ENCODE measurements around the gene PRKACA.

The PRKACA gene

GRCh38 chr19:14103310-14103709 is 14.3 kb downstream of the PRKACA start:
- TF ChIP-seq CTCF (conservative IDR thresholded peaks at IDR 0.05; ENCODE audit: low read length): no peak
- no peak for DNase-seq (ENCODE audit: low read depth)
- no peak overlapping the region for H3K4me3 ChIP-seq (ENCODE audit: low read length)

- no peak for TF ChIP-seq CTCF (conservative IDR thresholded peaks at IDR 0.05; ENCODE audit: low read length)
- no peak overlapping the region for H3K4me3 ChIP-seq (ENCODE audit: low read length)
- no peak for DNase-seq (ENCODE audit: low read depth)
Observed at GRCh38 chr19:14102756-14103155, 14.8 kb downstream of the PRKACA start.

DNA sequence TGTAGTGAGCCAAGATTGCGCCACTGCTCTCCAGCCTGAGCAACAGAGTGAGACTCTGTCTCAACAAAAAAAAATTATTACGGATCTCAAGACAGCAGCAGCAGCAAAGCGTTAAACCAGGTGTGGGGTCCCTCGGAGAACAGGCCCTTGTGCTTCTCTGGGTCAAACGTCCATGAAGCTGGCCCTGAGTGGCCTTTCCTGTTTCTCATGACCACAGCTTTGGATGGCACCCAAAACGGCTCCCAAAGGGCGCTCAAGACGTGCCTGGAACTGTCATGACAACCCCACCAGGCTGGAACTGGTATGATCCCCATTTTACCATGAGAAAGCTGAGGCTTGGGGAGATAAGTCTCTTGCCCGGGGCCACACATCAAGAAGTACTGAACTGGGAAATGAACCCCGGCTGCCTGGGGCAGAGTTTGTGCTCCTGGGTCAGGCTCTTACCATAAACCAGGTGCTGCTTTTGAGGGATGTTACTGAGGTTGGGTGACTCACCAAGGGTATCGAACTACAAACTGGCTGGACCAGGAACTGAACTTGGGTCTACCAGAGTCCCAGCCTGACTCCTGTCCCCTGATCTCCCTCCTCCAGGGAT is 15.4 kb downstream of the PRKACA start:
- H3K4me3 ChIP-seq (ENCODE audit: low read length): no peak overlapping the region
- TF ChIP-seq CTCF (conservative IDR thresholded peaks at IDR 0.05; ENCODE audit: low read length): no peak
- DNase-seq (ENCODE audit: low read depth): no peak

DNA sequence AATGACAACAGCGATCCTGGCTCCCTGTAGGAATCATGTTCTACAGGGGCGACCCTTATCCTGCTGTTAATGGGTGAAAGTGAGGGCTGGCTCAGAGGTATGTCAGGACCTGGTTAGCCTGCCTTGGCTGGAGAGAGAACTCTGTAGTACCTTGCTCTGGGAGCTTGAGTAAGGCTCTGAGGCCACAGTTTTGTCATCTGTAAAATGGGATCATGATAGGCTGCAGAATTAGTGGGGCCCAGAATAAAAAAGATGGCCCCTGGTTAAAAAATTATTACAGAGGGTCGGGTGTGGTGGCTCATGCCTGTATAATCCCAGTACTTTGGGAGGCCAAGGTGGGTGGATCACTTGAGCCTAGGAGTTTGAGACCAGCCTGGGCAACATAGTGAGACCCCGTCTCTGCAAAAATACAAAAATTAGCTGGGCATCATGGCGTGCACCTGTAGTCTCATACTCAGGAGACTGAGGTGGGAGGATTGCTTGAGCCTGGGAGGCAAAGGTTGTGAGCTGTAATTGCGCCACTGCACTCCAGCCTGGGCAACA is 16.5 kb downstream of the PRKACA start:
- H3K4me3 ChIP-seq (ENCODE audit: low read length): no peak overlapping the region
- DNase-seq (ENCODE audit: low read depth): no peak
- no peak for TF ChIP-seq CTCF (conservative IDR thresholded peaks at IDR 0.05; ENCODE audit: low read length)

GRCh38 chr19:14097532-14098151 is 19.9 kb downstream of the PRKACA start:
- H3K4me3 ChIP-seq (ENCODE audit: low read length): no peak overlapping the region
- no peak for TF ChIP-seq CTCF (conservative IDR thresholded peaks at IDR 0.05; ENCODE audit: low read length)

GRCh38 chr19:14096272-14096992 is 21.1 kb downstream of the PRKACA start:
- 0 out of 2 replicates have a peak, but pooled peaks have one; percentile 6 for TF ChIP-seq CTCF (conservative IDR thresholded peaks at IDR 0.05; ENCODE audit: low read length)
- no peak for DNase-seq (ENCODE audit: low read depth)
- H3K4me3 ChIP-seq (ENCODE audit: low read length): no peak overlapping the region

More at GRCh38 chr19:14097532-14098151, 19.9 kb downstream of the PRKACA start:
- no peak for DNase-seq (ENCODE audit: low read depth)
